ENCODE data around the gene REEP1.

- TF ChIP-seq CTCF (IDR thresholded peaks at IDR 0.05 in 8 of 11, conservative IDR thresholded peaks at IDR 0.05 in 3 of 11) = no peak
- TF ChIP-seq POLR2AphosphoS5 (IDR thresholded peaks at IDR 0.05) = no peak
- no peak for TF ChIP-seq POLR2A (IDR thresholded peaks at IDR 0.05)
Measured at GRCh38 chr2:86223927-86224560, 113.4 kb downstream of the REEP1 start.
